ENCODE measurements around the gene PFKL.

The PFKL gene

DNA sequence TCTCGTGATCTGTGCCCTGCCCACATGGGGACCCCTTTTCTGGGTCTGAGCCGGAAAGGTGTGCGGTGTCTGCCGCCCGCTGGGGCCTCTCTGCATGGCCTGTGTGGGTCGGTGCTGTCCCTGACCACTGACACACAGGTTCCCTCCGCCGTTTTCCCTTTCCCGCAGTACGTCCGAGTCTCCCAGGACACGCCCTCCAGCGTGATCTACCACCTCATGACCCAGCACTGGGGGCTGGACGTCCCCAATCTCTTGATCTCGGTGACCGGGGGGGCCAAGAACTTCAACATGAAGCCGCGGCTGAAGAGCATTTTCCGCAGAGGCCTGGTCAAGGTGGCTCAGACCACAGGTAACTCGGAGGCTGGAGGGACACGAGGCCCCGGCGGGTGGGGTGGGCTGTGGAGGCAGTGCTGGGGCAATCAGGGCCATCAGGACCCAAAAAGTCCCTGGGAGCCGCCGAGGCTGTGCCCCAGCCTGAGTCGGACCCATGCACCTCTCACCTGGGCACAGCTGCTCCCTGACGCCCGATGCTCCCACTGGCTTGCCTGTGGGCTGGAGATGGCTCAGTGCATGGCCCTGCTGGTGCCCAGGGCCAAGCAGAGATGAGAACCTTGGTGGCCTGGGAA lies 66.8 kb downstream of the PFKL start:
- peak; percentile 60 for DNase-seq (ENCODE audit: low spot score)
- H3K4me1 ChIP-seq (ENCODE audit: insufficient read depth, poor library complexity, severe bottlenecking) = no peaks in the 10 kb centered on the region
- ATAC-seq (ENCODE audit: low read depth) = no peak
- no peaks in the 10 kb centered on the region for H3K9me3 ChIP-seq (ENCODE audit: severe bottlenecking)
- peaks cover 14% of the 10 kb centered on the region for H3K27me3 ChIP-seq (ENCODE audit: insufficient read depth, poor library complexity, severe bottlenecking)
- H3K27ac ChIP-seq (ENCODE audit: poor library complexity, severe bottlenecking) = no peak overlapping the region
- TF ChIP-seq, protein P1, sequence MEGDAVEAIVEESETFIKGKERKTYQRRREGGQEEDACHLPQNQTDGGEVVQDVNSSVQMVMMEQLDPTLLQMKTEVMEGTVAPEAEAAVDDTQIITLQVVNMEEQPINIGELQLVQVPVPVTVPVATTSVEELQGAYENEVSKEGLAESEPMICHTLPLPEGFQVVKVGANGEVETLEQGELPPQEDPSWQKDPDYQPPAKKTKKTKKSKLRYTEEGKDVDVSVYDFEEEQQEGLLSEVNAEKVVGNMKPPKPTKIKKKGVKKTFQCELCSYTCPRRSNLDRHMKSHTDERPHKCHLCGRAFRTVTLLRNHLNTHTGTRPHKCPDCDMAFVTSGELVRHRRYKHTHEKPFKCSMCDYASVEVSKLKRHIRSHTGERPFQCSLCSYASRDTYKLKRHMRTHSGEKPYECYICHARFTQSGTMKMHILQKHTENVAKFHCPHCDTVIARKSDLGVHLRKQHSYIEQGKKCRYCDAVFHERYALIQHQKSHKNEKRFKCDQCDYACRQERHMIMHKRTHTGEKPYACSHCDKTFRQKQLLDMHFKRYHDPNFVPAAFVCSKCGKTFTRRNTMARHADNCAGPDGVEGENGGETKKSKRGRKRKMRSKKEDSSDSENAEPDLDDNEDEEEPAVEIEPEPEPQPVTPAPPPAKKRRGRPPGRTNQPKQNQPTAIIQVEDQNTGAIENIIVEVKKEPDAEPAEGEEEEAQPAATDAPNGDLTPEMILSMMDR (IDR thresholded peaks at IDR 0.05; ENCODE audit: poor library complexity, severe bottlenecking) = no peak
- H3K36me3 ChIP-seq (ENCODE audit: low read depth) = no peaks in the 10 kb centered on the region
- no peak overlapping the region for H3K4me3 ChIP-seq (ENCODE audit: severe bottlenecking)

DNA sequence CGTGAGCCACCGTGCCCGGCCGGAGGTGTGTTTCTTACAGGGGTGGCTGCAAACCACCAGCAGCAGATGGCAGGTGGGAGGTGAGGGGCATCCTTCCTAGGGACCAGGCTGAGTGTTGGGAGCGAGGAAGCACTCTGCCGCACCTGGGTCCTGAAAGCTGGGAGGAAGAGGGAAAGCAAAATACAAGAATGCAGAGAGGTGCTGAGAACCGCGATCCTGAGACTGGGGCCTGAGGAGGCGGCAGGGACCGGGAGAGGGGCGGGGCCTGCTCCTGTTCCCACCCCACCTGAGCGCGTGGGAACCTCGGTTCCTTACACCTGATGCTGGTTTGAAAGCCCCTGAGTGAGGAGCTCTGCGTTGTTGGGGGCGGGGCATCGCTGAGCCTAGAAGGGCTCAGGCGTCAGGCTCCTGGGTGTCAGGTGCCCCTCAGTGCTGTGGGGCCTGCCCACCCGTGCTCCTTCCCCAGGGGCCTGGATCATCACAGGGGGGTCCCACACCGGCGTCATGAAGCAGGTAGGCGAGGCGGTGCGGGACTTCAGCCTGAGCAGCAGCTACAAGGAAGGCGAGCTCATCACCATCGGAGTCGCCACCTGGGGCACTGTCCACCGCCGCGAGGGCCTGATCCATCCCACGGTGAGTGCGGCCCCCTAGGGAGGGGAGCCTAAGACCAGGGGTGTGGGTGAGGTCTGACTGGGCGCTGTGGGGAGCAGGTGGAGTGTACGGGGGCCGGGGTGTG lies 69.0 kb downstream of the PFKL start:
- Histone ChIP-seq H3K36me3 (ENCODE audit: low read depth) (no peaks in the 10 kb centered on the region), H3K27me3 (ENCODE audit: insufficient read depth, poor library complexity, severe bottlenecking) (peaks cover 12% of the 10 kb centered on the region), H3K9me3 (ENCODE audit: severe bottlenecking) (no peaks in the 10 kb centered on the region), H3K27ac (ENCODE audit: poor library complexity, severe bottlenecking) (no peak overlapping the region), H3K4me3 (ENCODE audit: severe bottlenecking) (no peak overlapping the region), H3K4me1 (ENCODE audit: insufficient read depth, poor library complexity, severe bottlenecking) (no peaks in the 10 kb centered on the region)
- ATAC-seq (ENCODE audit: low read depth) (no peak; the same call in 2 of the 3 replicates), DNase-seq (ENCODE audit: low spot score) (peak; percentile 53)
- TF ChIP-seq, protein P1 (IDR thresholded peaks at IDR 0.05; ENCODE audit: poor library complexity, severe bottlenecking) = no peak

DNA sequence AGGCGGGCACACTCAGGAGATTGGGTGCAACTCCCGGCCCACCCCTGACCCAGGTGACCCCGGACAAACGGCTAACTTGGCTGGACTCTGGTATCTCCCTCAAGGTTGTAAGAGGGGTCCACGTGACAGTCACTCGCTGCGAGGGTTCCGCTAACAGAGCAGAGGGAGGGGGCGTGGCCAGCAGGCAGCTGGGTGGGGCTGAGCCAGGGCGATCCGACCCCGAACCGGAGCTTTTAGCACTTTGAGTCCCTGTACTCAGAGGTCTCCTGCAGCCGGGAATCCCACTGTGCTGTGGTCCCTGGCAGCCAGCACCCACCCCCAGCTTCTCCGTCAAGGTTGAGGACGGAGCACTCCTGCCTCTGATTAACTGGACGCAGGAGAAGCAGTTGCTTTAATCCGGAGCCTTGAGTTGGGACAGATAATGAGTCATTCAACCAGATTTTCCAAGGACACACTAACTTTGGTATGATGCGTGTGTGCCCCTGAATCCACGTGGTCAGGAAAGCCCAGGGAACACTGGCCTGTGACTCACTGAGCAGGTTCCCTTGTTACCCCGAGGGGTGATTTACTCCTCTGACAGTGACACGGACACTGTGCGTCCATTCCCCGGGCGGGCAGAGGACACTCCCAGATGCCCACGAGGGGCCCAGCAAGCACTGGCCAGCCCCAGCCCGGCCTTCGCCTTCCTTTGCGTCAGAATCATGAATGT lies 70.3 kb downstream of the PFKL start:
- TF ChIP-seq, protein P1 (IDR thresholded peaks at IDR 0.05; ENCODE audit: poor library complexity, severe bottlenecking) = no peak
- peaks cover 12% of the 10 kb centered on the region for H3K27me3 ChIP-seq (ENCODE audit: insufficient read depth, poor library complexity, severe bottlenecking)
- DNase-seq (ENCODE audit: low spot score) = peak; percentile 61
- no peaks in the 10 kb centered on the region for H3K4me1 ChIP-seq (ENCODE audit: insufficient read depth, poor library complexity, severe bottlenecking)
- no peaks in the 10 kb centered on the region for H3K9me3 ChIP-seq (ENCODE audit: severe bottlenecking)
- peak; percentile 79 for ATAC-seq (ENCODE audit: low read depth)
- no peaks in the 10 kb centered on the region for H3K36me3 ChIP-seq (ENCODE audit: low read depth)
- H3K4me3 ChIP-seq (ENCODE audit: severe bottlenecking) = no peak overlapping the region
- no peak overlapping the region for H3K27ac ChIP-seq (ENCODE audit: poor library complexity, severe bottlenecking)

DNA sequence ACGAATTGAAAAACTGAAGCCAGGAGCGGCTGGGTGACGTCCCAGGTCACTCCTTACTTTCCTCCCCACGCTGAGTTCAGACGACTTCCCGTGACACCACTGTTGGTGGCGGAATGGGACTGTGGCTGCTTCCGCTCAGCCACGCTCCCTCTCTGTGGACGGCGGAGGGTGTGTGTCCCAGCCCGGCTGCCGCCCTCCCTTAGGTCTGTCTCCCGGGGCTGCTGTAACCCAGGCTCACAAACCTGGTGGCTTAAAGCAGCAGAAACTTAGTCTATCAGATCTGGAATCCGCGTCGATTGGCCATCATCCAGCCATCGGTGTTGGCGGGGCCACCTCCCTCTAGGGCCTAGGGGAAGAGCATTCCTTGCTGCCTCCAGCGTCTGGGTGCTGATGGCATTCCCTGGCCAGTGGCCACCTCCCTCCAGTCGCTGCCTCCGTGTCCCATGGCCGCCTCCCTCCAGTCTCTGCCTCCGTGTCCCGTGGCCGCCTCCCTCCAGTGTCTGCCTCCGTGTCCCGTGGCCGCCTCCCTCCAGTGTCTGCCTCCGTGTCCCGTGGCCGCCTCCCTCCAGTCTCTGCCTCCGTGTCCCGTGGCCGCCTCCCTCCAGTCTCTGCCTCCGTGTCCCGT lies 71.0 kb downstream of the PFKL start:
- H3K9me3 ChIP-seq (ENCODE audit: severe bottlenecking) = no peaks in the 10 kb centered on the region
- ATAC-seq (ENCODE audit: low read depth) = no peak
- TF ChIP-seq, protein P1 (IDR thresholded peaks at IDR 0.05; ENCODE audit: poor library complexity, severe bottlenecking) = no peak
- DNase-seq (ENCODE audit: low spot score) = peak; percentile 29
- no peak overlapping the region for H3K4me3 ChIP-seq (ENCODE audit: severe bottlenecking)
- no peak overlapping the region for H3K27ac ChIP-seq (ENCODE audit: poor library complexity, severe bottlenecking)
- H3K27me3 ChIP-seq (ENCODE audit: insufficient read depth, poor library complexity, severe bottlenecking) = peaks cover 12% of the 10 kb centered on the region
- no peaks in the 10 kb centered on the region for H3K36me3 ChIP-seq (ENCODE audit: low read depth)
- H3K4me1 ChIP-seq (ENCODE audit: insufficient read depth, poor library complexity, severe bottlenecking) = no peaks in the 10 kb centered on the region
